Astrocyte of the cerebellum (primary cell): Measurements from ENCODE around the gene RALGPS1.

ENCODE experiments used
- DNase-seq: peaks from one replicate; pipeline ENCODE4 v3.0.0-alpha.2; 2011; ENCODE audit warnings: low read depth
- H3K4me3 ChIP-seq: 2 replicates; pipeline ENCODE4 v1.5.1; 2011; ENCODE audit warnings: mild to moderate bottlenecking, low read depth, low read length, moderate library complexity
- in situ Hi-C: cut with HindIII; loops from 2 replicates; pipeline ENCODE4 v1.10.0; 2017; ENCODE audit warnings: low sequenced_read_pairs
- TF ChIP-seq, protein P1 (sequence below): IDR thresholded peaks from 2 replicates; pipeline ENCODE4 v1.5.1; 2012; ENCODE audit warnings: low read length, low read depth, moderate library complexity, mild to moderate bottlenecking; ENCODE audit errors: missing control alignments

RALGPS1 gene

DNA sequence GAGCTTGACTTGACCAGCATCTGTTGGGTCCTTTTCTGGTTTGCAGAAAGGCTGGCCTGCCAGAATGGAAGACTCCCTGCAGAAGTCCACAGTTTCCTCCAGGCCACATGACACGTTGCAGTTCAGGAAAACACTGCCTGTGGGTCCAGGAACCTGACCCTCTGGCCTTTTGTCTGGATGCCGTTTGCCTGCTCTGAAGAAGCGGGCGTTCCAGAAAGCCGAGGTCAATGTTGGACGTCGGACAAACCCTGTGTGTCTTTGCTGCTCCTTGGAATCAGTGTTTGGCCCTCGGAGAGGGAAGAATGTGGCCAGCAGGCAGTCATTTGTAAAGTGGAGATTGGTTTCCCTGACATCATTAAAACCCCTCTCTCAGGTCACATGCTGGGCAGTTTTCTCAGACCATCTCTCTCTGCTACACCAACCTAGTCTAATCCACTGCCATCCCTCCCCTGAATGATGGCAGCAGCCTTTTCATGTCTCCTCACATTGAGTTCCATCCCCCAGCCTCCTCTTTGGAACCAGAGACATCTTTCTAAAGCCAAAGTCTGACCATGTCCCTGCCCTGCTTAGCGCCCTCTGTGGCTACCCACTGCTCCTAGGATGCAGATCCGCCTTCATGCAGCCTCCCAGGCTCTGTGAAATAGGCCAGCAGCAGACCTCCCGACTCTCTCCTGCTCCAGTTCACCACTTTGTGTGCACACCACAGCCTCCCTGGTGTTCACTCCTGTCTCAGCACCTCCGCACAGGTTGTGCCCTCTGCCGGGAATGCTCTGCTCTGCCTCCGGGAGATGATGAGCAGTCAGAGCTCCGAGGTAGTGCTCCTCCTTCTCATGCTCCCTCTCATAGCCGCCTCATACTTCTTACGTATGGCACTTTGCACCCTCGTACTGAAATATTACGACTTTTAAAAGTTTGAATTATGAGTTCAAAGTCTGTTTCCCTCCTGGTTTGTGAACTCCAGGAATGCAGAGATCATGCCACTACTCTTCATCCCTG, 75.6 kb downstream of the RALGPS1 start:
- no peak overlapping the region for H3K4me3 ChIP-seq
- TF ChIP-seq, protein P1, sequence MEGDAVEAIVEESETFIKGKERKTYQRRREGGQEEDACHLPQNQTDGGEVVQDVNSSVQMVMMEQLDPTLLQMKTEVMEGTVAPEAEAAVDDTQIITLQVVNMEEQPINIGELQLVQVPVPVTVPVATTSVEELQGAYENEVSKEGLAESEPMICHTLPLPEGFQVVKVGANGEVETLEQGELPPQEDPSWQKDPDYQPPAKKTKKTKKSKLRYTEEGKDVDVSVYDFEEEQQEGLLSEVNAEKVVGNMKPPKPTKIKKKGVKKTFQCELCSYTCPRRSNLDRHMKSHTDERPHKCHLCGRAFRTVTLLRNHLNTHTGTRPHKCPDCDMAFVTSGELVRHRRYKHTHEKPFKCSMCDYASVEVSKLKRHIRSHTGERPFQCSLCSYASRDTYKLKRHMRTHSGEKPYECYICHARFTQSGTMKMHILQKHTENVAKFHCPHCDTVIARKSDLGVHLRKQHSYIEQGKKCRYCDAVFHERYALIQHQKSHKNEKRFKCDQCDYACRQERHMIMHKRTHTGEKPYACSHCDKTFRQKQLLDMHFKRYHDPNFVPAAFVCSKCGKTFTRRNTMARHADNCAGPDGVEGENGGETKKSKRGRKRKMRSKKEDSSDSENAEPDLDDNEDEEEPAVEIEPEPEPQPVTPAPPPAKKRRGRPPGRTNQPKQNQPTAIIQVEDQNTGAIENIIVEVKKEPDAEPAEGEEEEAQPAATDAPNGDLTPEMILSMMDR: no peak
- DNase-seq: peak; percentile 35
- in situ Hi-C loops: no loop called here

DNA sequence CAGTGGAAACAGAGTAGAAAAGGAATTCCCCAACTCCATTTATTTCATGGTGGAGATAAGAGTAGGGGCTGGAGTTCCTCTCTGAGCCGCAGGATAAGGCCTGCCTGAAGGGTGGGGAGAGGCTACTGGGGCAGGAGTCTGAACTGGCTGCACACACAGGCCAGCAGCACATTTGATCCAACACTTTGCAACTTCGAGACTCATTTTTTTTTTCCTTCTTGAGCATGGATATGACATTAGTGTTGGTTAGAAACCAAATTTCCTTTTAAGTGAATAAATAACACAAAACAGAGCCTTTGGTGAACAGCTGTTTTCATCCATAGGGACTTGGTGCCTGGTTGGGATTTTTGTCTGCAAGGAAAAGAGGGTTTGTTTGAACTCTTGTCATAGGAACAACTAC, 76.6 kb downstream of the RALGPS1 start:
- no peak for DNase-seq
- in situ Hi-C loops: no loop called here
- TF ChIP-seq, protein P1: no peak
- no peak overlapping the region for H3K4me3 ChIP-seq

DNA sequence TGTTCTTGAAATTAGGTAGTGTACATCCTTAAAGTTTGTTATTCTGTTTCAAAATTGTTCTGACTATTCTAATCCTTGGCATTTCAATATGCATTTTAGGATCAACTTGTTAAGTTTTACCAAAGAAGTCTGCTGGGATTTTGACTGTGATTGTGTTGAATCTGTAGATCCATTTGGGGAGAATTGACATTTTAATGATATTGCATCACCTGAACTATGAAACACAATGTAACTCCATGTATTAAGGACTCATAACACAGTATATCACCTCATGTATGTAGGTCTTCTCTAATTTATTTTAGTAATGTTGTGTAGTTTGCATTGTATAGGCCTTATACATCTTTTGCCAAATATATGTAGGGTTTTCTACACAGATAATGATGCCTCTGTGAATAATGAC, 77.8 kb downstream of the RALGPS1 start:
- H3K4me3 ChIP-seq: no peak overlapping the region
- TF ChIP-seq, protein P1: no peak
- DNase-seq: no peak
- in situ Hi-C loops: no loop called here

DNA sequence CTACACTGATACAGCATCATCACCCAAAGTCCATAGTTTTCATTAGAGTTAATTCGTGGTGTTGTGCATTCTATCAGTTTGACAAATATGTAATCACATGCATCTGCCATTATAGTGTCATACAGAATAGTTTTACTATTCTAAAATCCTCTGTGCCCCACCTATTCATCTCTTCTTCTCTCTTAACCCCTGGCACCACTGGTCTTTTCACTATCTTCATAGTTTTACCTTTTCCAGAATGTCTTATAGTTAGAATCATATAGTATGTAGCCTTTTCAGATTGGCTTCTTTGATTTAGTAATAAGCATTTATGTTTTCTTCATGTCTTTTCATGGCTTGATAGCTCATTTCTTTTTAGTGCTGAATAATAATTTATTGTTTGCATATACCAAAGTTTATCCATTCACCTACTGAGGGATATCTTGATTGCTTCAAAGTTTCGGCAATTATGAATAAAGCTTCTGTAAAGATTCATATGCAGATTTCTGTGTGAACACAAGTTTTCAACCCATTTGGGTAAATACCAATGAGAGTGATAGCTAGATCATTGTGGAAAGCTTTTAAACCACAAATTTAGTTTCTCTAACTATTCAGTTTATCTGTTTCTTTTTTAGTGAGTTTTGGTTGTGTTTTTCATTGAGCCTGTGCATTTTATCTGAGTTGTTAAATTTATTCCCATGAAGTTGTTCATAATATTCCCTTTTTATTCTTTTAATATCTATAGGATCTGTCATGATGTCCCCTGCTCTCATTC, 84.9 kb downstream of the RALGPS1 start:
- no peak overlapping the region for H3K4me3 ChIP-seq
- TF ChIP-seq, protein P1: no peak
- DNase-seq: no peak
- in situ Hi-C loops: no loop called here

DNA sequence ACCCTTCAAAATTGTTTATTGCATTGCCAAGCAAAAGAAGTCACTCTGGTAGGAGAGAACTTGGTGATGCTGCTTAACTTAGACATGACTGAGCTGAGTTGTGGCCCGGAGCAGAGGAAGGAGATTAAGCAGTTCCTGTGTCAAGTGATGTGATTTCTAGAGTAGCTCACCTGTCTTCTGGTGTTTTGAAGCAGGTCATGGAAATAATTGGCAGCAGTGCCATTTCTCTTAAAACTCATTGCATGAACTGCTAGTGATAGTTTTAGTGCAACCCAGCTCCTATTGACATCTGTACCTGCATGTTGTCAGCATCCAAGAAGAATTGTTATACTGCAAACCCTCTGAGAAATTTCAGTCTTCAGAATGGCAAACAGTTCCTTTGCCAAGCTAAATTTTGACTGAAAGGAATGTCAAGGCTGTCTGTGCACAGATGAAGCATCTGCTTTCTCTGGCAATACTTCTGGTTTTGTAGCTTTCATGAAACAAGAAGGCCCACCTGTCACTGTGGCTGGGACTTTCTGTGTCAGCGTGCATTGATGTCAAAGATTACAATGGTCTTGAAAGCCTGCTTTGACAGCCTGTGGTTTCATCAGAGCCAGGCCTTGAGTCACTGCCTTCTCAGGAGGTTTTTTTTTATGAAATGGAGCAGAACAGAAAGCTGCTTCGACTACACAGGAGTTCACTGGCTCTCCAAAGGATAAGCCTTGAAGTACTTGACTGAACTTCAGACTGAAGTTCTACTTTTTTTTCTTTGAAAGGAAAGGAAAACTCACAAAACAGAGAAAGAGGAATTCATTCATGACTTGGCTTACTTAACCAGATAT, 90.6 kb downstream of the RALGPS1 start:
- DNase-seq: peak; percentile 46
- in situ Hi-C loops: no loop called here
- TF ChIP-seq, protein P1: no peak
- H3K4me3 ChIP-seq: no peak overlapping the region
